Neural crest cell (in vitro differentiated cells): ENCODE data around the gene KLHL6. TPM values are rescaled to one million over a fixed set of nuclear protein-coding genes. Genes with fewer than 3 reads are reported as not detected.

Experiments
- DNase-seq: peaks from one replicate; pipeline ENCODE4 v3.0.0; 2021; ENCODE audit warnings: low read depth, mixed read lengths, low spot score
- H3K27ac Mint-ChIP-seq: one replicate; pipeline ENCODE4 v1.8.0; 2021; ENCODE audit warnings: mild to moderate bottlenecking, mixed read lengths; ENCODE audit not compliant: unreplicated experiment
- H3K27me3 Mint-ChIP-seq: 2 replicates; pipeline ENCODE4 v1.8.0; 2021; ENCODE audit warnings: low read depth, mild to moderate bottlenecking, mixed read lengths
- H3K36me3 Mint-ChIP-seq: 2 replicates; pipeline ENCODE4 v1.8.0; 2021; ENCODE audit warnings: low read depth, mild to moderate bottlenecking, mixed read lengths
- H3K4me1 Mint-ChIP-seq: 2 replicates; pipeline ENCODE4 v1.8.0; 2021; ENCODE audit warnings: mixed read lengths
- H3K4me3 Mint-ChIP-seq: one replicate; pipeline ENCODE4 v1.8.0; 2021; ENCODE audit warnings: mild to moderate bottlenecking, mixed read lengths
- H3K9me3 Mint-ChIP-seq: 2 replicates; pipeline ENCODE4 v1.8.0; 2021; ENCODE audit warnings: mixed read lengths
- total RNA-seq: library from RNA; stranded (reverse); gene quantifications from 2 replicates; pipeline ENCODE4 v1.2.1, GENCODE V29; 2021
- TF ChIP-seq, protein P1 (sequence below): fragments of 200-600 bp; sonication (generic); conservative IDR thresholded peaks from 2 replicates; pipeline ENCODE4 v1.5.0; 2021; ENCODE audit warnings: antibody characterized with exemption, mild to moderate bottlenecking

Gene KLHL6
- total RNA-seq, 1 donor from 2014 or later, result 0.12 TPM

GRCh38 chr3:183583331-183584245 is 28.1 kb upstream of the KLHL6 start:
- TF ChIP-seq, protein P1, sequence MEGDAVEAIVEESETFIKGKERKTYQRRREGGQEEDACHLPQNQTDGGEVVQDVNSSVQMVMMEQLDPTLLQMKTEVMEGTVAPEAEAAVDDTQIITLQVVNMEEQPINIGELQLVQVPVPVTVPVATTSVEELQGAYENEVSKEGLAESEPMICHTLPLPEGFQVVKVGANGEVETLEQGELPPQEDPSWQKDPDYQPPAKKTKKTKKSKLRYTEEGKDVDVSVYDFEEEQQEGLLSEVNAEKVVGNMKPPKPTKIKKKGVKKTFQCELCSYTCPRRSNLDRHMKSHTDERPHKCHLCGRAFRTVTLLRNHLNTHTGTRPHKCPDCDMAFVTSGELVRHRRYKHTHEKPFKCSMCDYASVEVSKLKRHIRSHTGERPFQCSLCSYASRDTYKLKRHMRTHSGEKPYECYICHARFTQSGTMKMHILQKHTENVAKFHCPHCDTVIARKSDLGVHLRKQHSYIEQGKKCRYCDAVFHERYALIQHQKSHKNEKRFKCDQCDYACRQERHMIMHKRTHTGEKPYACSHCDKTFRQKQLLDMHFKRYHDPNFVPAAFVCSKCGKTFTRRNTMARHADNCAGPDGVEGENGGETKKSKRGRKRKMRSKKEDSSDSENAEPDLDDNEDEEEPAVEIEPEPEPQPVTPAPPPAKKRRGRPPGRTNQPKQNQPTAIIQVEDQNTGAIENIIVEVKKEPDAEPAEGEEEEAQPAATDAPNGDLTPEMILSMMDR, result no peak
- Mint-ChIP-seq H3K36me3 (no peaks in the 10 kb centered on the region), H3K9me3 (no peaks in the 10 kb centered on the region), H3K4me1 (peaks cover 46% of the 10 kb centered on the region), H3K27me3 (no peaks in the 10 kb centered on the region), H3K4me3 (no peak overlapping the region), H3K27ac (peak overlapping the region; percentile 89)
- no peak for DNase-seq

- no peaks in the 10 kb centered on the region for H3K27me3 Mint-ChIP-seq
Measured at GRCh38 chr3:183582161-183582560, 26.7 kb upstream of the KLHL6 start.

DNA sequence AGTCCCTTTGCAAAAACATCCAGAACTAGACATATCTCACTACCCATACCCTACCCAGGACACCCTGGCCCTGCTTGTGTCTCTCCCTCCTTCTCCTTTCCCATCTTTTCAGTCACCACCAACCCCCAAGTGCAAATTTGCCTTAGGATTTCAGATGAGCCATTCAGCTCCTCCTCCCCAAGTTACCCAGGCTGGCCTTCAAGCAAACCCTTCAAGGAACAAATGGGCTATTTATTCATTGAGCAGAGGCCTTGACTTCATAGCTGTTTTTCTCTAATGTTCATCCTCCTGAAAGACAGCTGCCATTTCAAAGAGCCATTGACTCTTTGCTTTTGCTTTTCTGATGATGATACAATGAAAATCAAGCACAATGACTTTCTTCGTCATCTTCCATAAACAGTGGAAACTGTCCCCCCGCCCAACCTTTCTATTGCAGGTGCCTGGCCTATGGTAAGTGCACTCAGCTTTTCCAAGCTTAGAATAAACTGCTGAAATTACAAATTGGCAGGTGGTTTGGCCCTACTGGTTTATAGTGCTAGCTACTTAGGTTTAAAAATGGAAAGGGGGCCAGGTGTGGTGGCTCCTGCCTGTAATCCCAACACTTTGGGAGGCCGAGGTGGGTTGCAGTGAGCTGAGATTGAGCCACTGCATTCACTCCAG is 26.1 kb upstream of the KLHL6 start:
- Mint-ChIP-seq H3K4me3 (peak overlapping the region; percentile 48), H3K9me3 (no peaks in the 10 kb centered on the region), H3K27ac (no peak overlapping the region), H3K27me3 (no peaks in the 10 kb centered on the region), H3K36me3 (no peaks in the 10 kb centered on the region), H3K4me1 (peaks cover 47% of the 10 kb centered on the region)
- TF ChIP-seq, protein P1, result no peak
- DNase-seq, result no peak

More at GRCh38 chr3:183582161-183582560, 26.7 kb upstream of the KLHL6 start:
- no peaks in the 10 kb centered on the region for H3K9me3 Mint-ChIP-seq
- TF ChIP-seq, protein P1, result no peak
- no peak for DNase-seq
- H3K27ac Mint-ChIP-seq, result no peak overlapping the region
- no peak overlapping the region for H3K4me3 Mint-ChIP-seq
- H3K36me3 Mint-ChIP-seq, result no peaks in the 10 kb centered on the region
- peaks cover 42% of the 10 kb centered on the region for H3K4me1 Mint-ChIP-seq

- H3K4me1 Mint-ChIP-seq, result peaks cover 53% of the 10 kb centered on the region
- no peaks in the 10 kb centered on the region for H3K9me3 Mint-ChIP-seq
- no peaks in the 10 kb centered on the region for H3K27me3 Mint-ChIP-seq
- no peak overlapping the region for H3K27ac Mint-ChIP-seq
- TF ChIP-seq, protein P1, result no peak
- no peak for DNase-seq
- H3K36me3 Mint-ChIP-seq, result no peaks in the 10 kb centered on the region
- H3K4me3 Mint-ChIP-seq, result no peak overlapping the region
Measured at GRCh38 chr3:183579967-183580900, 24.7 kb upstream of the KLHL6 start.

- H3K4me1 Mint-ChIP-seq, result peaks cover 33% of the 10 kb centered on the region
- H3K4me3 Mint-ChIP-seq, result no peak overlapping the region
- no peaks in the 10 kb centered on the region for H3K9me3 Mint-ChIP-seq
- no peak for DNase-seq
- no peaks in the 10 kb centered on the region for H3K27me3 Mint-ChIP-seq
- TF ChIP-seq, protein P1, result no peak
- no peaks in the 10 kb centered on the region for H3K36me3 Mint-ChIP-seq
- no peak overlapping the region for H3K27ac Mint-ChIP-seq
Measured at GRCh38 chr3:183578179-183578578, 22.7 kb upstream of the KLHL6 start.
